ENCODE results near the gene POU2F2. TPM values are rescaled to one million over a fixed set of nuclear protein-coding genes. Genes with fewer than 3 reads are reported as not detected.

POU2F2 gene
- total RNA-seq, 4 donors from 2014 or later, result 0.93 to 1.8 (median 1.5) TPM

- Histone ChIP-seq H3K27ac (no peak overlapping the region), H3K9me3 (no peaks in the 10 kb centered on the region), H3K4me1 (peaks cover 0 to 22% (median 6%) of the 10 kb centered on the region in 3 donors), H3K36me3 (no peaks in the 10 kb centered on the region), H3K4me3 (no peak overlapping the region), H3K27me3 (peaks cover 71% of the 10 kb centered on the region)
- no peak for ATAC-seq
- WGBS, 2 donors (ENCODE audit: low coverage in 1 of 2), result 80% methylated on average over 3 of the region's 5 CpGs; no CpG with 5 or more reads in 1 of the 2 donors
- no peak for TF ChIP-seq POLR2A (IDR thresholded peaks at IDR 0.05)
- no peak for TF ChIP-seq CTCF (IDR thresholded peaks at IDR 0.05)
- no peak for TF ChIP-seq POLR2AphosphoS5 (IDR thresholded peaks at IDR 0.05)
- TF ChIP-seq EP300 (IDR thresholded peaks at IDR 0.05), result no peak
Measured at GRCh38 chr19:42173695-42174094, 41.4 kb upstream of the POU2F2 start.

DNA sequence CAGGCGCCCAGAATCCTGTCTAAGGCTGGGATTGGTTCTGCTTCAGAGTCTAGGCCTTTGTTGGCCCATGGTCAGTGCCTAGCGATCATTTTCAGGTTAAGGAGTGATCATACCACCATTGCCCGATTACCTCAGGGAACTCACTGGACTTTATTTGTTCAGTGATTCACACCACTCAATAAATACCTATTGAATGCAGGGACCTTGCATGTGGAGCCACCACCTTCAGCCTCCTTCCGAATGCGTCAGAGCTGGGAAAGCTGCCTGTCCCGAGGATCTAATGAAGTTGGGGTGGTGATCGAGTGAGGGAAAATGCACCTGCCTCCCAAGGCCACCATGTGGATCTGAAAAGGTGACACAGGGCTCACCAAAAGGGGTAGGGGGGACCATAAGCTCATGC, 40.0 kb upstream of the POU2F2 start:
- H3K27ac ChIP-seq, result no peak overlapping the region
- H3K9me3 ChIP-seq, result no peaks in the 10 kb centered on the region
- H3K36me3 ChIP-seq, result no peaks in the 10 kb centered on the region
- H3K4me1 ChIP-seq, result peaks cover 0 to 18% (median 6%) of the 10 kb centered on the region in 3 donors
- no peak for ATAC-seq
- no peak overlapping the region for H3K4me3 ChIP-seq
- WGBS, 2 donors (ENCODE audit: low coverage in 1 of 2), result 97 to 100% methylated on average over 1 to 3 of the region's 7 CpGs
- peaks cover 60% of the 10 kb centered on the region for H3K27me3 ChIP-seq
- TF ChIP-seq EP300 (IDR thresholded peaks at IDR 0.05) (no peak), CTCF (IDR thresholded peaks at IDR 0.05) (no peak), POLR2A (IDR thresholded peaks at IDR 0.05) (no peak), POLR2AphosphoS5 (IDR thresholded peaks at IDR 0.05) (no peak)

DNA sequence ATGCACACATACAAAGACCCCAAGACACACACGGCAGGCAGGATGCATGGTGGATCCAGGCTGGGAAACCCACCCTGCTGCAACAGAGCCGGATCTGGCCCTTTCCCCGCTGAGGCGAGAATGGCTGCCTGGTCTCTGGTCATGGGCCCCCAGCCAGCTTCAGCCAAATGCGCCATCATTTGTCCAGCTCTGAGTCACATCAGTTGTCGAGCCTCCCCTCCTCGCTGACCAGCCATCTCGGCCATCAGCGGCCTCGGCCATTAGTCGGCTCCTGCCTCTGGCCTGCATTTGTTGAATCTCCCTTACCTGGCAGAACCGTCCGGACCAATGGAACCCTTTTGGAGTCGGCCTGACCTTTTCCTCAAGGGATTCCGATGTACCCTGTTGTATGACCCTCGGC, 38.5 kb upstream of the POU2F2 start:
- TF ChIP-seq EP300 (IDR thresholded peaks at IDR 0.05), result no peak
- TF ChIP-seq CTCF (IDR thresholded peaks at IDR 0.05), result no peak
- no peak for TF ChIP-seq POLR2A (IDR thresholded peaks at IDR 0.05)
- TF ChIP-seq POLR2AphosphoS5 (IDR thresholded peaks at IDR 0.05), result no peak
- 85 to 86% methylated on average over 5 to 9 of the region's 16 CpGs for WGBS, 2 donors (ENCODE audit: low coverage in 1 of 2)
- Histone ChIP-seq H3K4me1 (peaks cover 0 to 5% (median under 1%) of the 10 kb centered on the region in 3 donors), H3K27me3 (peaks cover 59% of the 10 kb centered on the region), H3K4me3 (no peak overlapping the region), H3K36me3 (no peaks in the 10 kb centered on the region), H3K9me3 (no peaks in the 10 kb centered on the region), H3K27ac (no peak overlapping the region)
- no peak for ATAC-seq

DNA sequence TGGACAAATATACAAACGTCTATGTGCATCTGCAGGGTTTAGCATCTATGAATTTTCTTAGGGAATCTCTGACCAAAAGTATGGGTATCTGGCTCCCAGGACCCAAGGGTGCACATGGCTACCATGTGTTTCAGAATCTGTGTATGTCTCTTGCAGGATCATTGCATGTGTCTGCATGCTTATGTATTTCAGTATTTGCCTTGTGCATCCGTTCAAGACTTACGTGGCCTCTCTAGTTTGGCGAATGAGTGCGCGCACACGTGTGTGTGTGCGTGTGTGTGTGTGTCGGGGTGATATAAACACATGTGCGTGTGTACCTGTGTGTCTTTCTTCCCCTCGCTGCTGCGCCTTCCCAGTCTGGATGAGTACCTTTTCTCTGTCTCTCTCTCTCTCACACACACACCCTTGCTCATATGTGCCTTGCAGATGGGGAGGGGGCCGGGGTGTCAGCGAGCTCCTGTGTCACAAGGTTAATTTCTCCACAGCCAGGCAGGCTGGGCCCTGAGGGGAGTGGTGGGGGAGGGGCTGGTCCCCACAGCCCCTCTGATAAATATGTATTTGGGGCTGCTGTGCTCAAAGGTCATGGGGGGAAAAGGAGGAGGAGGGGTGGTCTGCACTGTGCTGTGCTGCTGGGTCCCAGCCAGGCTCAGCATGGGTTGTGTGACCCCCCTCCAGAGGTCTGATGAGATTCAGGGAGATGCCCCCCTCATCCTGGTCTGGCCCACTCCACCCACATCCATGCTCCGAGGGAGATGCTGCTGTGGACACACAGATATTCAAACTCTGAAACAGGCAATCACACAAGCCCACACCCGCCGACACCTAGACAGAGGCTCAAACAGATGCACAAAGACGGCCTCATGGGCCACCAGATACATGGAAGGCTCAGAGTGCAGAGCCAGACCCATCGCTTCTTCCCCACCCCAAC, 37.5 kb upstream of the POU2F2 start:
- TF ChIP-seq EP300 (IDR thresholded peaks at IDR 0.05) (no peak), POLR2AphosphoS5 (IDR thresholded peaks at IDR 0.05) (no peak), CTCF (IDR thresholded peaks at IDR 0.05) (no peak), POLR2A (IDR thresholded peaks at IDR 0.05) (no peak)
- no peak overlapping the region for H3K27ac ChIP-seq
- 73 to 82% methylated on average over 7 to 8 of the region's 19 CpGs for WGBS, 2 donors (ENCODE audit: low coverage in 1 of 2)
- ATAC-seq, result no peak
- H3K4me1 ChIP-seq, result no peaks in the 10 kb centered on the region
- H3K36me3 ChIP-seq, result no peaks in the 10 kb centered on the region
- no peak overlapping the region for H3K4me3 ChIP-seq
- H3K27me3 ChIP-seq, result peaks cover 49% of the 10 kb centered on the region
- H3K9me3 ChIP-seq, result no peaks in the 10 kb centered on the region

DNA sequence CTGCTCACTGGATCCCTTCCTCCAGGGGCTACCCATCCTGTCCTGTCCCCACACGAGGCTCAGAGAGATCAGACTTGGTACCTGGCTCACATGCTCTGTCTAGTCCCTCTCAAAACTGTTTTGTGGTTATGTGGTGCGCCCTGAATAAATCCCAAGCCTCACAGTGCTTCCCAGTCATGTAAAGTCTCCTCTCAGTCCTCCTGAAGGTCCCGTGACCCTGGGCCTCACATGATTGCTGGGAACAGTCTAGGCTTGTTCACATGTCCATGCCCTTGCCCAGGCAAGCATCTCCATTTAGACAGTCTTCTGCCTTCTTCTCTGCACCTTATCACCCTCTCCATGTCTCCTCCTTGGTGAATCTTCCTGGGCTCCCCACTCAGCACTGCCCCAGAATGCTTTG, 36.0 kb upstream of the POU2F2 start:
- Histone ChIP-seq H3K4me1 (no peaks in the 10 kb centered on the region), H3K9me3 (no peaks in the 10 kb centered on the region), H3K4me3 (no peak overlapping the region), H3K27ac (no peak overlapping the region), H3K27me3 (peaks cover 39% of the 10 kb centered on the region), H3K36me3 (no peaks in the 10 kb centered on the region)
- TF ChIP-seq CTCF (IDR thresholded peaks at IDR 0.05), result no peak
- TF ChIP-seq POLR2A (IDR thresholded peaks at IDR 0.05), result no peak
- TF ChIP-seq EP300 (IDR thresholded peaks at IDR 0.05), result no peak
- no peak for TF ChIP-seq POLR2AphosphoS5 (IDR thresholded peaks at IDR 0.05)
- ATAC-seq, result no peak
- WGBS, 2 donors (ENCODE audit: low coverage in 1 of 2), result 58 to 92% methylated on average over 2 to 3 of the region's 3 CpGs
